AG04450 (cell line): Measurements from ENCODE around the gene GMDS. TPM values are rescaled to one million over a fixed set of nuclear protein-coding genes. Genes with fewer than 3 reads are reported as not detected.

Experiments used
- CTCF ChIA-PET: fragments of 300-600, 350-600 bp; formaldehyde crosslinking; extraction: SDS; loops from one replicate; lab custom pipeline; 2022; ENCODE audit warnings: antibody characterized with exemption, inconsistent platforms; lab: Charles Lee
- POLR2A ChIA-PET: fragments of 350-600 bp; formaldehyde crosslinking; extraction: SDS; loops from one replicate; lab custom pipeline; 2021; ENCODE audit warnings: antibody characterized with exemption, inconsistent platforms; lab: Yijun Ruan, JAX
- DNase-seq: peaks from one replicate; pipeline ENCODE4 v3.0.0-alpha.2; 2011; ENCODE audit warnings: low read depth, low spot score
- H3K27ac ChIP-seq: one replicate; pipeline ENCODE4 v1.5.1; 2012; ENCODE audit warnings: low read depth, low read length, control low read depth
- H3K27me3 ChIP-seq: one replicate; pipeline ENCODE4 v1.6.0; 2012; ENCODE audit warnings: low read length; ENCODE audit not compliant: control insufficient read depth, insufficient read depth
- H3K4me3 ChIP-seq: 2 replicates; pipeline ENCODE4 v1.5.1; 2011; ENCODE audit warnings: mild to moderate bottlenecking, low read depth, low read length, control low read depth
- H3K9me3 ChIP-seq: 2 replicates; pipeline ENCODE4 v1.5.1; 2012; ENCODE audit warnings: low read length; ENCODE audit not compliant: control insufficient read depth, insufficient read depth
- polyA plus RNA-seq: library from polyadenylated mRNA; depleted of rRNA; stranded (reverse); fragments of >200 nt; gene quantifications from 2 replicates; pipeline ENCODE4 v1.2.3, GENCODE V29; 2011
- TF ChIP-seq, protein P1 (sequence below): IDR thresholded peaks from 2 replicates; pipeline ENCODE4 v1.5.1; 2011; ENCODE audit warnings: low read depth, low read length, control low read depth, inconsistent platforms

Gene GMDS
- polyA plus RNA-seq, 1 experiment, result 26.4 TPM

DNA sequence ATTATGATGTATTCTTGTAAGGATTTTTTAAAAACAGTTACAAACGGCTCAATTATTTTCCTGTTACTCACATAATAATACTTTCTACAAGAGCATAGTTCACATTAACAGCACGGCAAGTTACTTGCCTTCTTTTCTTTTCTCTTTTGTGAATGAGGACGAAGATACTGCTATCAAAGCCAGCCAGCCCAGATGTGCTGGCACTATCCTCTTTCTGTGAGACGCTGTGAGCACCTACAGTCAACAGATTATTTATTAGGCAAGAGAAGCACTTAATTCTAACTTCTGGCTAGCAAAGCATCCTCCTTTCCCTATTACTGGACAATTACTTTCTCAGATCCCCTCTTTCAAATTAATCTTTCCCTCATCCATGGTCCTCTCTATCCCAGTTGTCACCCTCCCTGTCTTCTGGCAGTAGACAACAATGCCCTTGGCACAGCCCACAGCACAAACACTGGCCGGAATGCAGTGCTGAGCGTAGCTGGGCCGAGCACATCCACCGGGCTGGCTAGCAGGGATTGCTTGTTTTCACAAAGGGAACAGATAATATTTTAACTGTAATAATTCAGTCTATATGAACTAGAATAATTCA is 373.6 kb downstream of the GMDS start:
- Histone ChIP-seq H3K4me3 (no peak overlapping the region), H3K27me3 (no peaks in the 10 kb centered on the region), H3K9me3 (no peaks in the 10 kb centered on the region), H3K27ac (no peak overlapping the region)
- TF ChIP-seq, protein P1, sequence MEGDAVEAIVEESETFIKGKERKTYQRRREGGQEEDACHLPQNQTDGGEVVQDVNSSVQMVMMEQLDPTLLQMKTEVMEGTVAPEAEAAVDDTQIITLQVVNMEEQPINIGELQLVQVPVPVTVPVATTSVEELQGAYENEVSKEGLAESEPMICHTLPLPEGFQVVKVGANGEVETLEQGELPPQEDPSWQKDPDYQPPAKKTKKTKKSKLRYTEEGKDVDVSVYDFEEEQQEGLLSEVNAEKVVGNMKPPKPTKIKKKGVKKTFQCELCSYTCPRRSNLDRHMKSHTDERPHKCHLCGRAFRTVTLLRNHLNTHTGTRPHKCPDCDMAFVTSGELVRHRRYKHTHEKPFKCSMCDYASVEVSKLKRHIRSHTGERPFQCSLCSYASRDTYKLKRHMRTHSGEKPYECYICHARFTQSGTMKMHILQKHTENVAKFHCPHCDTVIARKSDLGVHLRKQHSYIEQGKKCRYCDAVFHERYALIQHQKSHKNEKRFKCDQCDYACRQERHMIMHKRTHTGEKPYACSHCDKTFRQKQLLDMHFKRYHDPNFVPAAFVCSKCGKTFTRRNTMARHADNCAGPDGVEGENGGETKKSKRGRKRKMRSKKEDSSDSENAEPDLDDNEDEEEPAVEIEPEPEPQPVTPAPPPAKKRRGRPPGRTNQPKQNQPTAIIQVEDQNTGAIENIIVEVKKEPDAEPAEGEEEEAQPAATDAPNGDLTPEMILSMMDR, result no peak
- POLR2A ChIA-PET, result no interaction called here
- no peak for DNase-seq
- CTCF ChIA-PET, result interaction anchor here (1.0 to 1.8 kb wide), 3 partner anchors 9 to 232 kb away, joined by 3 to 8 read pairs (median 6); no protein-coding TSS in a partner anchor

DNA sequence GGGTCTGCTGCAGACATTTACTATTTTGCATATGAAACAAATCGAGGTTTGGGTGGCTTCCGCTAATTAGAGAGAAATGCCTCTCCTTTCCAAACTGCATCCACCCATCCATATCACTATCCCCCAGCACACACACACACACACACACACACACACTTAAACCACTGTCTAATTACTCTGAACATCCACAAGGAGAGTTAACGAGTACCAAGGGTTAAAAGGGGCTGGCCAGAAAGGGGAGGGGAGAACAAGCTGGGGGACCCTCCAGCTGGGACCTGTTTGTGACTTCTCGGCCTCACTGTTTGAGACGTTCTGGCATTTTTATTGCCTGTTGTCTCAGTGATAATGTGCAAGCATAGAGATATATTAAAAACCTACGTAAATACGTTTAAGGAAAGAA is 374.5 kb downstream of the GMDS start:
- TF ChIP-seq, protein P1, result no peak
- no peaks in the 10 kb centered on the region for H3K27me3 ChIP-seq
- no peaks in the 10 kb centered on the region for H3K9me3 ChIP-seq
- ChIA-PET CTCF (no interaction called here), POLR2A (no interaction called here)
- DNase-seq, result no peak
- H3K27ac ChIP-seq, result no peak overlapping the region
- no peak overlapping the region for H3K4me3 ChIP-seq

DNA sequence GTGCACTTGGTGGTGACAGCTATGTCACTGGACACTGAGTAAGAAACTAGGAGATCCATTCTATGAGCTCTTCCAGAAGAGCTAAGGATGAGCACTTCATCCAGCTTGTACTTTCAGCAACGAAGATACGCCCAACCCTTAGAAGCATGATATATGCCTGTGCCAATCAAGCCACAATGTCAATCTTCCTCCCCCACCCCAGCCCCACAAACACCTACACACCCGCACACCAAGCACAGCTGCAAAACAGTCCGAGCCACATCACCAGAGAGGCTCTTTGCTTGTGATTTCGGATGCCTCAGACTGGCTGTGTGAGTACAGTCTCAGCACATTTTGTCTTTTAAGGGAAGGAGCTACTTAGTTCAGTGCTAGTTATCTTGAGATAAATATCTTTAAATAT is 375.2 kb downstream of the GMDS start:
- ChIA-PET POLR2A (no interaction called here), CTCF (no interaction called here)
- no peak overlapping the region for H3K4me3 ChIP-seq
- DNase-seq, result no peak
- TF ChIP-seq, protein P1, result no peak
- H3K27ac ChIP-seq, result no peak overlapping the region
- no peaks in the 10 kb centered on the region for H3K27me3 ChIP-seq
- H3K9me3 ChIP-seq, result no peaks in the 10 kb centered on the region

DNA sequence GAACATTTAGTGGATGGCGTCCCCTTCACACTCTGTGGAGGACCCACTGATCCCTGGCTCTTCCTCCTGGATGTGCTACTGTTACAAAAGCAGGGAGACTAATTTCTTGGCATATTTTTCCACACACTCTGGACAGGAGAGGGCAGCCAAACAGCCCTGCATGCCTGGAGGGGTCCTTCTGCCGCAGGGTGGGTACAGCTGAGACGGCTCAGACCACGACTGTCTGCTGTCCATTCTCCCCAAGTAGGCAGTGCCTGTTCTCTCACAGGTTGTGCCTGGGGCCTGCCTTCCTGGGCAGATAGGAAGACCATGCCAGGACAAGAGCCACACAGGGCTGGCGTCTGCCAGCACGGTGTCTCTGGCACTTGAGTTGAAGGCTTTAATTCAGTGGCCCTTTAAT is 375.6 kb downstream of the GMDS start:
- ChIA-PET POLR2A (no interaction called here), CTCF (no interaction called here)
- TF ChIP-seq, protein P1, result no peak
- Histone ChIP-seq H3K9me3 (no peaks in the 10 kb centered on the region), H3K4me3 (no peak overlapping the region), H3K27ac (no peak overlapping the region), H3K27me3 (no peaks in the 10 kb centered on the region)
- DNase-seq, result no peak

DNA sequence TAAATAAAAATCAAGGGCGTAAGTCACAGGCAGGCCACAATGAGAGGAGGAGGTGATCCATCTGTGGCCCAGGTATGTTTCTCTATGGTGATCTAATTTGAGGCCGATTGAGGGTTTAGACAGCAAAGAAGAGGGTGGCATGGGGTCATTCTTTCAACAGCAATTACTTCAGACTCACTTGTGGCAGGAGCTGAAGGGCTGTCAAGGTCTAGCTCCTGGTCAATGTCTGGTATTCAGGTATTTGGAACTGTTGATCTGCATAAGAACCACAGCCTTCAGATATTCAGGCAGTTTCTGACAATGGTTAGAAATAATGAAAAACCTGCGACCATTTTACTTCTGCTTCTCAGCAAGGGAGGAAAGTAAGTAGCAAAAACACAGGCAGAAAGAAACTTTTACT is 376.1 kb downstream of the GMDS start:
- POLR2A ChIA-PET, result no interaction called here
- Histone ChIP-seq H3K27me3 (no peaks in the 10 kb centered on the region), H3K27ac (no peak overlapping the region), H3K9me3 (no peaks in the 10 kb centered on the region), H3K4me3 (no peak overlapping the region)
- TF ChIP-seq, protein P1, result no peak
- CTCF ChIA-PET, result interaction anchor here (0.6 kb wide), 1 partner anchor 579 kb away, joined by 3 read pairs; no protein-coding TSS in a partner anchor
- no peak for DNase-seq
